NCI-H2029 (cell line): ENCODE results near the gene CDS2.

Experiments used
- DNase-seq: peaks from one replicate; lab custom pipeline; 2025; lab: John Stamatoyannopoulos, UW

Gene CDS2

GRCh38 chr20:5181958-5182357 lies 55.1 kb downstream of the CDS2 start:
- peak; percentile 25 for DNase-seq

- no peak for DNase-seq
Measured at GRCh38 chr20:5182615-5183254, 55.9 kb downstream of the CDS2 start.

GRCh38 chr20:5183731-5184474 lies 57.1 kb downstream of the CDS2 start:
- DNase-seq, result no peak

- DNase-seq, result no peak
Measured at GRCh38 chr20:5184684-5185083, 57.9 kb downstream of the CDS2 start.

- DNase-seq, result no peak
Measured at GRCh38 chr20:5187122-5187521, 60.3 kb downstream of the CDS2 start.

- no peak for DNase-seq
Measured at GRCh38 chr20:5188736-5189135, 61.9 kb downstream of the CDS2 start.

- DNase-seq, result no peak
Measured at GRCh38 chr20:5189917-5190316, 63.1 kb downstream of the CDS2 start.

GRCh38 chr20:5190444-5190843 lies 63.6 kb downstream of the CDS2 start:
- DNase-seq, result no peak

- DNase-seq, result peak; percentile 54
Measured at GRCh38 chr20:5191829-5192569, 65.2 kb downstream of the CDS2 start.

- no peak for DNase-seq
Measured at GRCh38 chr20:5192570-5193431, 66.0 kb downstream of the CDS2 start.

GRCh38 chr20:5195655-5196054 lies 68.8 kb downstream of the CDS2 start:
- DNase-seq, result no peak

- no peak for DNase-seq
Measured at GRCh38 chr20:5196149-5196548, 69.3 kb downstream of the CDS2 start.

GRCh38 chr20:5197270-5197827 lies 70.5 kb downstream of the CDS2 start:
- no peak for DNase-seq

- DNase-seq, result no peak
Measured at GRCh38 chr20:5197847-5198650, 71.2 kb downstream of the CDS2 start.

- DNase-seq, result no peak
Measured at GRCh38 chr20:5198651-5198924, 71.8 kb downstream of the CDS2 start.

- DNase-seq, result no peak
Measured at GRCh38 chr20:5203380-5203779, 76.6 kb downstream of the CDS2 start.

- peak; percentile 50 for DNase-seq
Measured at GRCh38 chr20:5205348-5206210, 78.8 kb downstream of the CDS2 start.

GRCh38 chr20:5207138-5207537 lies 80.3 kb downstream of the CDS2 start:
- no peak for DNase-seq

GRCh38 chr20:5211803-5212714 lies 85.3 kb downstream of the CDS2 start:
- DNase-seq, result no peak
